ENCODE data around the gene CEP170B. TPM values are rescaled to one million over a fixed set of nuclear protein-coding genes. Genes with fewer than 3 reads are reported as not detected.
A peak's percentile ranks its signal among the peaks of the same experiment; 100 is the strongest.

Gene CEP170B
- total and polyA plus RNA-seq, 2 donors: 0.90 to 8.3 TPM

DNA sequence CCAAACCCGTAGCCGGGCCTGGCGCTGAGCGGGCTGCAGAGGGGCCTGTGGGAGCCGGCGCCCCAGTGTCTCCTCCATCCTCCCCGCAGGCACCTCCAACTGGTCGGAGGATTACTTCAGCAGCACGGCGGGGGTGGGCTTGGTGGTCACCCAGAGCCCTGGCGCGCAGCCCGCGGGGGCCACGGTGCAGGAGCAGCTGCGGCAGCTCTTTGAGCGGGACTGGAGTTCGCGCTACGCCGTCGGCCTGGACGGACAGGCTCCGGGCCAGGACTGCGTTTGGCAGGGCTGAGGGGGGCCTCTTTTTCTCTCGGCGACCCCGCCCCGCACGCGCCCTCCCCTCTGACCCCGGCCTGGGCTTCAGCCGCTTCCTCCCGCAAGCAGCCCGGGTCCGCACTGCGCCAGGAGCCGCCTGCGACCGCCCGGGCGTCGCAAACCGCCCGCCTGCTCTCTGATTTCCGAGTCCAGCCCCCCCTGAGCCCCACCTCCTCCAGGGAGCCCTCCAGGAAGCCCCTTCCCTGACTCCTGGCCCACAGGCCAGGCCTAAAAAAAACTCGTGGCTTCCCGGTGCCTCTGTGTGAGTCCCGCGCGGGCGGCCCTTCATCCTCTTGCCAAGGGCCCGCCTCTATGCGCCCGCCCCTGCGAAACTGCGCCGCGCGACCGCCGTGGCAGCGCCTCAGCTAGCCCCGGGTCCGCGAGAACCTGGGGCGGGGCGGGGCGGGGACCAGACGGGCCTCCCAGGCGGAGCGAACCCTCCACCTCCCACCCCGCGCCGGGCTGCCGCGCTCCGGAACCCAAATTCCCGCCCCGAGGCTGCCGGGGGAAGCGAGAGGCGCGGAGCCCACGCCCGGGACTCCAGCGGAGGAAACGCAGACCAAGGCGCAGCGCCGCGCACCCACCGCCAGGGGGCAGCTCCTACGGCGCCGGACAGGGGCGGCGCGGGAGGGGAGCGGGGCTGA lies 67.9 kb downstream of the CEP170B start:
- Histone ChIP-seq H3K4me1 (ENCODE audit: control insufficient read depth in 2 of 2, insufficient read depth in 2 of 2, low read length in 2 of 2) (peaks cover 0 to 2% of the 10 kb centered on the region in 2 donors), H3K36me3 (ENCODE audit: control insufficient read depth in 2 of 2, insufficient read depth in 2 of 2, low read length in 1 of 2) (no peaks in the 10 kb centered on the region), H3K4me3 (ENCODE audit: low read length in 2 of 2) (peak overlapping the region; percentile 30 to 49), H3K27ac (ENCODE audit: low read depth in 1 of 2, low read length in 1 of 2) (no peak overlapping the region), H3K9me3 (ENCODE audit: control insufficient read depth in 2 of 2, insufficient read depth in 1 of 2, low read length in 1 of 2) (no peaks in the 10 kb centered on the region), H3K27me3 (ENCODE audit: control insufficient read depth in 2 of 2, insufficient read depth in 1 of 2, low read length in 1 of 2) (peaks cover 0 to 56% of the 10 kb centered on the region in 2 donors)
- peak; percentile 23 to 84 (median 71) for DNase-seq (ENCODE audit: low read depth in 6 of 9, low spot score in 9 of 9)
- 33% methylated on average over 100 of the region's 100 CpGs for whole genome bisulfite sequencing

GRCh38 chr14:104933746-104934733 lies 69.0 kb downstream of the CEP170B start:
- H3K4me3 ChIP-seq (ENCODE audit: low read length in 2 of 2): peak overlapping the region in 1 of 2 donors; percentile 49
- DNase-seq (ENCODE audit: low read depth in 6 of 9, low spot score in 9 of 9): no peak
- no peak overlapping the region for H3K27ac ChIP-seq (ENCODE audit: low read depth in 1 of 2, low read length in 1 of 2)

DNA sequence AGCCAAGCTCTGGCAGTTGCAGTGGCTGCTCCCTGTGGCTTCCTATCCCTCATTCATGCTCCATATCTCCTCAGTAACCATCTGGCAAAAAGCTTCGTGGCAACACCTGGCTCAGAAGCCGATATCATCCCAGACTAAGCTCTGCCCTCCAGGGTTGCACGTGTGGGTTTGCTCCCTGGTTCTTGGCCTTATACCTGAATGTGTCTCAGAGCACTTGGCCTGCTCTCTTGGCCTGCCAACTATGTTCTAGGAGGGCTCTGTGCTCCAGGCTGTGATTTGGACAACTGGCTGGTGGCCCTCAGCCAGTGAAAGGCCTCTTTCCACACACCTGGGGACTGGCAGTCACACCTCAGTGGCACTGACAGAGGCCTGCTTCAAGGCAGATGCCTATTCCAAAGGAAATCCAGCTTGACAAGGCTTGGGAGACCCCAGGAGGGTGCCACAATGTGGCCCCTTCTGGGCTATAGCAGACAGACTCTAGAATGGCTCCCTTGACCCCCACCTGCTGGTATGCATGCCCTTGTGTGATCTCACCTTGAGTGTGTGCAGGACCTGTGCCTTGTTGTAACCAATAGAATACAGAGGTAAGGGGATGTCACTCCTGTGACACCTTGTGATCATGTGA lies 70.1 kb downstream of the CEP170B start:
- DNase-seq (ENCODE audit: low read depth in 6 of 9, low spot score in 9 of 9): no peak
- Histone ChIP-seq H3K27ac (ENCODE audit: low read depth in 1 of 2, low read length in 1 of 2) (no peak overlapping the region), H3K4me3 (ENCODE audit: low read length in 2 of 2) (no peak overlapping the region), H3K4me1 (ENCODE audit: control insufficient read depth in 2 of 2, insufficient read depth in 2 of 2, low read length in 2 of 2) (peaks cover 0 to 2% of the 10 kb centered on the region in 2 donors), H3K9me3 (ENCODE audit: control insufficient read depth in 2 of 2, insufficient read depth in 1 of 2, low read length in 1 of 2) (peaks cover 0 to 1% of the 10 kb centered on the region in 2 donors), H3K27me3 (ENCODE audit: control insufficient read depth in 2 of 2, insufficient read depth in 1 of 2, low read length in 1 of 2) (peaks cover 0 to 73% of the 10 kb centered on the region in 2 donors), H3K36me3 (ENCODE audit: control insufficient read depth in 2 of 2, insufficient read depth in 2 of 2, low read length in 1 of 2) (no peaks in the 10 kb centered on the region)
- WGBS: 69% methylated on average over 3 of the region's 3 CpGs

More at GRCh38 chr14:104933746-104934733, 69.0 kb downstream of the CEP170B start:
- peaks cover 0 to 65% of the 10 kb centered on the region in 2 donors for H3K27me3 ChIP-seq (ENCODE audit: control insufficient read depth in 2 of 2, insufficient read depth in 1 of 2, low read length in 1 of 2)
- H3K9me3 ChIP-seq (ENCODE audit: control insufficient read depth in 2 of 2, insufficient read depth in 1 of 2, low read length in 1 of 2): no peaks in the 10 kb centered on the region
- WGBS: 10% methylated on average over 41 of the region's 42 CpGs
- H3K4me1 ChIP-seq (ENCODE audit: control insufficient read depth in 2 of 2, insufficient read depth in 2 of 2, low read length in 2 of 2): peaks cover 0 to 2% of the 10 kb centered on the region in 2 donors
- no peaks in the 10 kb centered on the region for H3K36me3 ChIP-seq (ENCODE audit: control insufficient read depth in 2 of 2, insufficient read depth in 2 of 2, low read length in 1 of 2)

DNA sequence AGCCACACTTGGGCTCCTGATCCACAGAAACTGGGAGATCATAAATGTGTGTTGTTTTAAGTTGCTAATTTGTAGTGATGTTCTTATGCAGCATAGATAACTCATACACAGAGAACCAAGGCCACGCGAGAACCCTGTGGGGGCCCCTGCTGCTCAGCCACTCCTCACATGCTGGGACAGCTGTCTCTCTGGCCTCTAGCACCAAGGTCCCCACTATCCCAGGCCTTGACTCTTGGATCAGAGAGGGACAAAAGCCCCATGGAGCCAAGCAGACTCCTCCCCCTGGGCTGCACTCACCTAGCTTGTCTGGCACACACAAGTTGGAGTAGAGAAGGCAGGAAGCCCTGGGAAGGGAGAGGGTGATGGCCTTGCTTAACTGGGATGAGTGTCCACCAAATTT lies 70.9 kb downstream of the CEP170B start:
- Histone ChIP-seq H3K9me3 (ENCODE audit: control insufficient read depth in 2 of 2, insufficient read depth in 1 of 2, low read length in 1 of 2) (peaks cover 0 to 1% of the 10 kb centered on the region in 2 donors), H3K27ac (ENCODE audit: low read depth in 1 of 2, low read length in 1 of 2) (no peak overlapping the region), H3K4me1 (ENCODE audit: control insufficient read depth in 2 of 2, insufficient read depth in 2 of 2, low read length in 2 of 2) (peaks cover 0 to 2% of the 10 kb centered on the region in 2 donors), H3K36me3 (ENCODE audit: control insufficient read depth in 2 of 2, insufficient read depth in 2 of 2, low read length in 1 of 2) (no peaks in the 10 kb centered on the region), H3K27me3 (ENCODE audit: control insufficient read depth in 2 of 2, insufficient read depth in 1 of 2, low read length in 1 of 2) (peaks cover 0 to 75% of the 10 kb centered on the region in 2 donors), H3K4me3 (ENCODE audit: low read length in 2 of 2) (no peak overlapping the region)
- WGBS: 98% methylated on average over 2 of the region's 2 CpGs
- no peak for DNase-seq (ENCODE audit: low read depth in 6 of 9, low spot score in 9 of 9)

- Histone ChIP-seq H3K9me3 (ENCODE audit: control insufficient read depth in 2 of 2, insufficient read depth in 1 of 2, low read length in 1 of 2) (peaks cover 0 to 1% of the 10 kb centered on the region in 2 donors), H3K36me3 (ENCODE audit: control insufficient read depth in 2 of 2, insufficient read depth in 2 of 2, low read length in 1 of 2) (no peaks in the 10 kb centered on the region), H3K27ac (ENCODE audit: low read depth in 1 of 2, low read length in 1 of 2) (no peak overlapping the region), H3K4me1 (ENCODE audit: control insufficient read depth in 2 of 2, insufficient read depth in 2 of 2, low read length in 2 of 2) (peaks cover 0 to 2% of the 10 kb centered on the region in 2 donors), H3K27me3 (ENCODE audit: control insufficient read depth in 2 of 2, insufficient read depth in 1 of 2, low read length in 1 of 2) (peaks cover 0 to 73% of the 10 kb centered on the region in 2 donors), H3K4me3 (ENCODE audit: low read length in 2 of 2) (no peak overlapping the region)
- DNase-seq (ENCODE audit: low read depth in 6 of 9, low spot score in 9 of 9): no peak
- 75% methylated on average over 10 of the region's 10 CpGs for WGBS
These were observed 71.5 kb downstream of the CEP170B start for GRCh38 chr14:104936361-104937155.

DNA sequence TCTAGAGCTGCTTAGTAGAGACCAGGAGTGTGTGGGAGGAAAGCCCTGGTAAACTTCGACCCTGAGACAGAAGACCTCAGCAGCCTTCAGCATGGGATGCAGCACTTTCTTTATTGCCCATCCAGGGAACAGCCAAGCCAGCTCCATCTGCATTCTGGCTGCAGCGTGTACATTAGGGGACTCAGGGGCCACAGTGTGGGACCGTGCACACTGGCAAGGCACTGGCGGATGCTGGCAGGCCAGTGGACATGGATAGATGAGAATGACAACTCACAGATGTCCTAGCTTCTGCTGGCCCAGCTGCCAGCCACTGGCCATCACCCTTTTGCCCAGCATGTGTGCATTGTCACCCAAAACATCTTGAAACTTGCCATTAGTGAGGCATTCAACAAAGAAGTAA lies 72.1 kb downstream of the CEP170B start:
- H3K36me3 ChIP-seq (ENCODE audit: control insufficient read depth in 2 of 2, insufficient read depth in 2 of 2, low read length in 1 of 2): no peaks in the 10 kb centered on the region
- no peak for DNase-seq (ENCODE audit: low read depth in 6 of 9, low spot score in 9 of 9)
- no peak overlapping the region for H3K4me3 ChIP-seq (ENCODE audit: low read length in 2 of 2)
- peaks cover 0 to 1% of the 10 kb centered on the region in 2 donors for H3K9me3 ChIP-seq (ENCODE audit: control insufficient read depth in 2 of 2, insufficient read depth in 1 of 2, low read length in 1 of 2)
- H3K27ac ChIP-seq (ENCODE audit: low read depth in 1 of 2, low read length in 1 of 2): no peak overlapping the region
- H3K27me3 ChIP-seq (ENCODE audit: control insufficient read depth in 2 of 2, insufficient read depth in 1 of 2, low read length in 1 of 2): peaks cover 0 to 68% of the 10 kb centered on the region in 2 donors
- WGBS: 92% methylated on average over 4 of the region's 4 CpGs
- H3K4me1 ChIP-seq (ENCODE audit: control insufficient read depth in 2 of 2, insufficient read depth in 2 of 2, low read length in 2 of 2): peaks cover 0 to 2% of the 10 kb centered on the region in 2 donors

DNA sequence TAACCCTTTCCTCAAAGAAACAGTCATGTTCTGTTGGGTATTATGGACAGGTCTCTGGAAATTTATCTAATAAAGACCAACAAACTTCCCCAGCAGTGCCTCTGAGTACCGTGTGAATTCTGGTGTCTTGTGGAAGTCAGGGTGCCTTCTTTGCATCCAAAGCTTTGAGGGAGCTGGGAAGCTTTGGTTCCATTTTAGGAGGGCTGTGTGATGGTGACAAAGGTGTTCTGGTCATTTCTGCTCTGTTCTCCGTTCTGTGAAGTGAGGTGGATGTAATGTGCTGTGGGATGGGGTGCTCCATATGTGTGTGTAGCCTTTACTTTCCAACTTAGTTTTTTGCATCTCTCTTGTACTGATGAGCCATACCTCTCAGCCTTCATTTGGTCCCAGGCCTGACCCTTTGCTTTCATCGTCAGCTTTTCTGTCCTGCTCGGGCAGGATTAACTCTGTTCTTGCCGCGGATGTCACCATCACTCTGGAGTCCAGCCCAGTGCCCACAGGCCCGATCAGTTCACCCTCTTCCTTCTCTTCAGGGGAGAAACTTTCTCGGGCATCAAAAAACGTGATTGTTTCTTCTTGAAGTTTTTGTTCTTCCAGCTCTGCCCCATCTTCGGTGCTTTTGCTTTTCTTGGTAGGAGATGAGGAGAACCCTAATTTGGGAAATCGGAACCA lies 72.8 kb downstream of the CEP170B start:
- no peak for DNase-seq (ENCODE audit: low read depth in 6 of 9, low spot score in 9 of 9)
- H3K27ac ChIP-seq (ENCODE audit: low read depth in 1 of 2, low read length in 1 of 2): no peak overlapping the region
- H3K27me3 ChIP-seq (ENCODE audit: control insufficient read depth in 2 of 2, insufficient read depth in 1 of 2, low read length in 1 of 2): peaks cover 0 to 61% of the 10 kb centered on the region in 2 donors
- 91% methylated on average over 11 of the region's 11 CpGs for WGBS
- no peaks in the 10 kb centered on the region for H3K36me3 ChIP-seq (ENCODE audit: control insufficient read depth in 2 of 2, insufficient read depth in 2 of 2, low read length in 1 of 2)
- H3K9me3 ChIP-seq (ENCODE audit: control insufficient read depth in 2 of 2, insufficient read depth in 1 of 2, low read length in 1 of 2): peaks cover 0 to 1% of the 10 kb centered on the region in 2 donors
- no peak overlapping the region for H3K4me3 ChIP-seq (ENCODE audit: low read length in 2 of 2)
- peaks cover 0 to 2% of the 10 kb centered on the region in 2 donors for H3K4me1 ChIP-seq (ENCODE audit: control insufficient read depth in 2 of 2, insufficient read depth in 2 of 2, low read length in 2 of 2)

Data from thymus (tissue), 11 donors.